PFSK-1 (cell line): Measurements from ENCODE around the gene TSPAN16.

ENCODE experiments used
- FOXP2 ChIP-seq: optimal IDR thresholded peaks from 2 replicates; pipeline ENCODE3; 2011; ENCODE audit warnings: borderline replicate concordance, control low read depth, inconsistent platforms; ENCODE audit not compliant: insufficient read depth; ENCODE audit errors: extremely low read length, extremely low read depth
- POLR2AphosphoS5 ChIP-seq: IDR thresholded peaks from 2 replicates; pipeline ENCODE4 v1.6.1; 2012; ENCODE audit warnings: low read depth, mild to moderate bottlenecking, control low read depth, low read length, moderate library complexity
- SIN3A ChIP-seq: IDR thresholded peaks from 2 replicates; pipeline ENCODE4 v1.6.1; 2012; ENCODE audit warnings: mild to moderate bottlenecking, low read length, moderate library complexity, borderline replicate concordance; ENCODE audit not compliant: insufficient read depth
- TAF1 ChIP-seq: IDR thresholded peaks from 2 replicates; pipeline ENCODE4 v1.6.1; 2012; ENCODE audit warnings: low read length, control low read depth, borderline replicate concordance; ENCODE audit not compliant: insufficient read depth
- TF ChIP-seq, protein P1 (sequence below), 2 experiments: IDR thresholded peaks; 2 replicates each; pipeline versions ENCODE4 v1.6.1 to v1.8.0; 2011 to 2012; ENCODE audit warnings: low read depth in 2 of 2, low read length in 2 of 2, control low read depth in 1 of 2, inconsistent platforms in 1 of 2, mild to moderate bottlenecking in 1 of 2, moderate library complexity in 1 of 2; ENCODE audit not compliant: insufficient read depth in 1 of 2

Gene TSPAN16

DNA sequence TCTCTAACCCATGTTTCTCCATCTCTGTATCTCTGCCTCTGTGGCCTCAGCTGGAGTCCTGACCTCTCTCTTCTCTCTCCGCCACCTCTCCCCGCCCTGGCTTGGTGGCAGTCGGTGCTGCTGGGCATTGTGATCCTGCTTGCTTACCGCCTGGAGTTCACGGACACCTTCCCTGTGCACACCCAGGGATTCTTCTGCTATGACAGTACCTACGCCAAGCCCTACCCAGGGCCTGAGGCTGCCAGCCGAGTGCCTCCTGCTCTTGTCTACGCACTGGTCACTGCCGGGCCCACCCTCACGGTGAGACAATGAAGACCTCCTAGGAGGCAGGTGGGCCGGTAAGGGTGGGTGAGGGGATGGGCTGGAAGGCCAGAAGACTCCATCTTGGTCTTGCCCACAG, 63.5 kb downstream of the TSPAN16 start:
- no peak for TF ChIP-seq POLR2AphosphoS5
- no peak for TF ChIP-seq TAF1
- no peak for TF ChIP-seq FOXP2
- TF ChIP-seq, protein P1, sequence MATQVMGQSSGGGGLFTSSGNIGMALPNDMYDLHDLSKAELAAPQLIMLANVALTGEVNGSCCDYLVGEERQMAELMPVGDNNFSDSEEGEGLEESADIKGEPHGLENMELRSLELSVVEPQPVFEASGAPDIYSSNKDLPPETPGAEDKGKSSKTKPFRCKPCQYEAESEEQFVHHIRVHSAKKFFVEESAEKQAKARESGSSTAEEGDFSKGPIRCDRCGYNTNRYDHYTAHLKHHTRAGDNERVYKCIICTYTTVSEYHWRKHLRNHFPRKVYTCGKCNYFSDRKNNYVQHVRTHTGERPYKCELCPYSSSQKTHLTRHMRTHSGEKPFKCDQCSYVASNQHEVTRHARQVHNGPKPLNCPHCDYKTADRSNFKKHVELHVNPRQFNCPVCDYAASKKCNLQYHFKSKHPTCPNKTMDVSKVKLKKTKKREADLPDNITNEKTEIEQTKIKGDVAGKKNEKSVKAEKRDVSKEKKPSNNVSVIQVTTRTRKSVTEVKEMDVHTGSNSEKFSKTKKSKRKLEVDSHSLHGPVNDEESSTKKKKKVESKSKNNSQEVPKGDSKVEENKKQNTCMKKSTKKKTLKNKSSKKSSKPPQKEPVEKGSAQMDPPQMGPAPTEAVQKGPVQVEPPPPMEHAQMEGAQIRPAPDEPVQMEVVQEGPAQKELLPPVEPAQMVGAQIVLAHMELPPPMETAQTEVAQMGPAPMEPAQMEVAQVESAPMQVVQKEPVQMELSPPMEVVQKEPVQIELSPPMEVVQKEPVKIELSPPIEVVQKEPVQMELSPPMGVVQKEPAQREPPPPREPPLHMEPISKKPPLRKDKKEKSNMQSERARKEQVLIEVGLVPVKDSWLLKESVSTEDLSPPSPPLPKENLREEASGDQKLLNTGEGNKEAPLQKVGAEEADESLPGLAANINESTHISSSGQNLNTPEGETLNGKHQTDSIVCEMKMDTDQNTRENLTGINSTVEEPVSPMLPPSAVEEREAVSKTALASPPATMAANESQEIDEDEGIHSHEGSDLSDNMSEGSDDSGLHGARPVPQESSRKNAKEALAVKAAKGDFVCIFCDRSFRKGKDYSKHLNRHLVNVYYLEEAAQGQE (IDR thresholded peaks at IDR 0.05; ENCODE audit: insufficient read depth in 1 of 2, low read depth in 2 of 2, low read length in 2 of 2) = no peak
- no peak for TF ChIP-seq SIN3A

- TF ChIP-seq, protein P1 (IDR thresholded peaks at IDR 0.05; ENCODE audit: insufficient read depth in 1 of 2, low read depth in 2 of 2, low read length in 2 of 2) = peak in 1 of 2 experiments; percentile 77; a peak in 2 of 4 replicates
- TF ChIP-seq TAF1 = no peak
Observed at GRCh38 chr19:11361037-11361770, 65.2 kb downstream of the TSPAN16 start.

DNA sequence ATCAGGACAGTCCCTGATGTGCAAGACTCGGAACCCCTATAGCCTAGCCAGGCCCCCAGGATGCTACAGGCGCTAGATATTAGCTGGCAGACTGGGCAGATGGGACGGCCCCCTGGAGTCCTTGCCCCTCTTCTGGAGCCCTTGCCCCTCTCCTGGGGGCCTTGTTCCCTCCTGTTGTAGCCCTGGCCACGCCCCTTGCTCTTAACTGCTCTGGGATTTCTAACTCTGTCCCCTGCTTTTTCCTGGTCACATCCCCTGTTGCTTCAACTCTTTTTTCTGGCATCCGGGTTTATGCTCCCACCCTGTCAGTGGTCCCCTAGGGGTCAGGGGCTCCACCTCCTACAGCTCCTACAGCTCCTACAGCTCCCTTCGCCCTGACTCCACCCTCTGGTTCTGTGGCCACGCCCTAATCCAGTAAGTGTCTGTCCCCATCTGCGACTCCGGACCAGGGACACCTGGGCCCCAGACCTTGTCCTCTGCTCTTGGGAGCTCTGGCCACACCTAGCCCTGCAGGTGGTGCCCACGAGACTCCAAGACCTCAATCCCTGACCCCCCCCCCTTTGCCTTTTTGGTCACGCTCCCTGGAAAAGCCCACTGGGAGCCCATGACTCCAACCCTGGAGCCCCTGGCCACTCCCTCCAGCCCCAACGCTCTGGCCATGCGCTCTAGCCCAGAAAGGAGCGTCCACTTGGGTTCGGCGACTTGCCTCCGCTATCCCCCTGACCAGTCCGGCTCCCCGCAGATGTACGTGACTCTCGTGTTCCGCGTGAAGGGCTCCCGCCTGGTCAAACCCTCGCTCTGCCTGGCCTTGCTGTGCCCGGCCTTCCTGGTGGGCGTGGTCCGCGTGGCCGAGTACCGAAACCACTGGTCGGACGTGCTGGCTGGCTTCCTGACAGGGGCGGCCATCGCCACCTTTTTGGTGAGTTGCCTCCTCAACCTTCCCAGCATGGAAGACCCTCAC, 66.1 kb downstream of the TSPAN16 start:
- TF ChIP-seq, protein P1 (IDR thresholded peaks at IDR 0.05; ENCODE audit: insufficient read depth in 1 of 2, low read depth in 2 of 2, low read length in 2 of 2) = no peak
- TF ChIP-seq SIN3A = no peak
- TF ChIP-seq FOXP2 = no peak
- TF ChIP-seq TAF1 = no peak
- TF ChIP-seq POLR2AphosphoS5 = no peak

DNA sequence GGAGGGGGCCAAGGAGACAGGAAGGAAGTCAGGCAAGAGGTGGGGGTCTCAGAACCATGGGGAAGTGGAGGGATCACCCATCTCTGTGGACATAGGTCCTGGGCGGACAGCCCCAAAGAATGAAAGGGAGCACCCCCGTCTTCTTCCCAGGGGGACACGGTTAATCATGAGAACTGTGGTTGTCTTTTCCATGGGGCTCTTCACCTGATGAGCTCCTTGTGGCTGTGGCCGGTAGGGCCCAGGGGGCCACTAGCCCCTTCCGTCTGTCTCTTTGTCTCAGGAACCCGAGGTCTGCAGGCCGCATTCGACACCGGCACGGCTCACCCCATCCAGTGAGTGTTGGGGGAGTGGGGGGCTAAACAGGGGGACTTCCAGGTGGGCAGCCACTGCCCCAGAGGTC, 67.9 kb downstream of the TSPAN16 start:
- TF ChIP-seq POLR2AphosphoS5 (no peak), SIN3A (no peak), FOXP2 (no peak), TAF1 (no peak)
- TF ChIP-seq, protein P1 (IDR thresholded peaks at IDR 0.05; ENCODE audit: insufficient read depth in 1 of 2, low read depth in 2 of 2, low read length in 2 of 2) = no peak
